Stomach (tissue), 9 donors: ENCODE results near the gene EIF3K. TPM values are rescaled to one million over a fixed set of nuclear protein-coding genes. Genes with fewer than 3 reads are reported as not detected.
A peak's percentile ranks its signal among the peaks of the same experiment; 100 is the strongest.

ENCODE experiments used
- DNase-seq, 2 donors: peaks; one replicate each; pipeline versions ENCODE4 v3.0.0 to v3.0.0-alpha.2; 2013 to 2019
- H3K27ac ChIP-seq, 5 donors: fragments of 200-600 bp in 4 of 5; sonication (generic) in 4 of 5; one replicate each; pipeline ENCODE4 v1.5.1; 2013 to 2019; ENCODE audit warnings: mild to moderate bottlenecking in 1 of 5, moderate library complexity in 1 of 5
- H3K27me3 ChIP-seq, 3 donors: fragments of 200-600 bp; sonication (generic); one replicate each; pipeline ENCODE4 v1.5.1; 2017 to 2019; ENCODE audit warnings: mixed run types in 1 of 3
- H3K36me3 ChIP-seq, 4 donors: fragments of 200-600 bp; sonication (generic); 1 replicate in 3 of 4; 2 replicates in 1 of 4; pipeline ENCODE4 v1.5.1; 2016 to 2019
- H3K4me1 ChIP-seq, 4 donors: fragments of 200-600 bp; sonication (generic); one replicate each; pipeline ENCODE4 v1.5.1; 2016 to 2019
- H3K4me3 ChIP-seq, 4 donors: fragments of 200-600 bp; sonication (generic) in 3 of 4; one replicate each; pipeline ENCODE4 v1.5.1; 2016 to 2019; ENCODE audit warnings: mild to moderate bottlenecking in 1 of 4
- H3K9me3 ChIP-seq, 4 donors: fragments of 200-600 bp; sonication (generic); one replicate each; pipeline ENCODE4 v1.5.1; 2016 to 2019
- EP300 ChIP-seq: sonication (generic); formaldehyde crosslinking; IDR thresholded peaks from one replicate; pipeline ENCODE4 v1.6.1; 2017; ENCODE audit warnings: antibody characterized with exemption
- POLR2A ChIP-seq, 4 donors: fragments of 450-650 bp; IDR thresholded peaks; one replicate each; pipeline ENCODE4 v1.6.1; 2016; ENCODE audit warnings: antibody characterized with exemption in 4 of 4, control low read depth in 2 of 4, mild to moderate bottlenecking in 1 of 4, moderate library complexity in 1 of 4
- POLR2AphosphoS5 ChIP-seq, 3 donors: sonication (generic); formaldehyde crosslinking; IDR thresholded peaks; one replicate each; pipeline ENCODE4 v1.6.1; 2016; ENCODE audit warnings: antibody characterized with exemption in 3 of 3
- WGBS, 5 donors: extraction: QIAGEN DNeasy Blood & Tissue Kit in 3 of 5; methylation state at CpG; one replicate each; pipeline versions ENCODE4 v1.1.5 to v1.1.7; 2013 to 2018; 5-methylcytosine and 5-hydroxymethylcytosine counted together
- intact Hi-C: fragments of 100-400 bp; cut with DNase I; formaldehyde crosslinking; loops from one replicate; pipeline ENCODE4 v1.15.1; 2023; ENCODE audit warnings: low total_unique reads
- polyA plus RNA-seq, 3 donors: library from polyadenylated mRNA; stranded (reverse); fragments of 200-250 nt; gene quantifications; one replicate each; pipeline ENCODE4 v1.2.3, GENCODE V29; 2013
- total RNA-seq, 5 donors: library from RNA; depleted of rRNA; stranded (reverse); fragments of >200 nt; gene quantifications; one replicate each; pipeline versions ENCODE4 v1.1.0 to v1.2.3, GENCODE V29; 2014 to 2016
- TF ChIP-seq, protein P1 (sequence below), 7 experiments: fragments of 450-650 bp in 4 of 7; fragments of 200-600 bp in 3 of 7; sonication (generic) in 3 of 7; IDR thresholded peaks; one replicate each; pipeline ENCODE4 v1.5.1; 2016 to 2019; ENCODE audit warnings: antibody characterized with exemption in 7 of 7, control low read depth in 2 of 7, mild to moderate bottlenecking in 1 of 7
- donor health status: healthy with polysubstance abuse.
- donor health status: Bipolar disorder and iron deficiency.
- donor health status: healthy.

Gene EIF3K
- total and polyA plus RNA-seq, 8 donors: 203 to 889 (median 348) TPM

DNA sequence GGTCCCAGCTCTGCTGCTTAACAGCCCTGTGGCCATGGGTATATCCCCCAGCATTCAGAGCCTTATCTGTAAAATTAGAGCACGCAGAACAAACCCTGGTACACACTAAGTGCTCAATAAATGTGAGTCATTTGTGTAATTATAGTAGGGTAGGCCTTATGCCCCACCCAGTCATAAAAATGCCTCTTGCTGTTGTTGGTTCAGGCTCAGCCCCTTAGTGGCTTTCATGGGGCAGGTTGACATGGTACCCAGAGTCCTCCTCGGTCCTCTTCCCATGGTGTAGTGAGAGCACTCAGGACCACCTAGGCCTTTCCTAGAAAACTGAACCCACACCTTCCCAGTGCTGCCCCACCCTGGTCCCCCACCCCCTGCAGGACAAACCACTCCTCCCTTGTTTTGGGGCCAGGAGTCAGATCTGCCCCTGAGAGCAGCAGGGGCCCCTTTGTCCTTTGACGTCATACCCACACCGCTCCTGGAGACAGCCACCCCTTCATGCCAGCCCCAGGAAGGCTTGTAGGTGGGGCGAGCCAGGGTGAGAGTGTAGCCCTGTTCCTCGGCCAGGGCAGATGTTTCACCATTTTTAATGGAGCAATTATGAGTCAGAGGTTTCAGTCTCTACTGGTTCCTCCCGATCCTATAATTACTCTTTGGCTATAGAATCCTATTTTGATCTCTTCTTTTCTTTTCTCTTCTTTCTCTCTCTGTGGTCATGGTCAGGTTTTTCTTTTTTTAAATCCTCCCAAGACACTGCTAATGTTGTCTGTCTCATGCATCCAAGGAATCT, 65.3 kb downstream of the EIF3K start:
- Histone ChIP-seq H3K4me3 (no peak overlapping the region), H3K36me3 (peaks cover 0 to 4% (median 1%) of the 10 kb centered on the region in 4 donors), H3K9me3 (no peaks in the 10 kb centered on the region), H3K27me3 (no peaks in the 10 kb centered on the region), H3K27ac (peak overlapping the region; percentile 87 to 96 (median 92)), H3K4me1 (peaks cover 72 to 98% (median 85%) of the 10 kb centered on the region in 4 donors)
- intact Hi-C loops: no loop called here
- peak in 2 of 3 donors; percentile 46 to 66 for TF ChIP-seq POLR2AphosphoS5 (IDR thresholded peaks at IDR 0.05)
- TF ChIP-seq, protein P1, sequence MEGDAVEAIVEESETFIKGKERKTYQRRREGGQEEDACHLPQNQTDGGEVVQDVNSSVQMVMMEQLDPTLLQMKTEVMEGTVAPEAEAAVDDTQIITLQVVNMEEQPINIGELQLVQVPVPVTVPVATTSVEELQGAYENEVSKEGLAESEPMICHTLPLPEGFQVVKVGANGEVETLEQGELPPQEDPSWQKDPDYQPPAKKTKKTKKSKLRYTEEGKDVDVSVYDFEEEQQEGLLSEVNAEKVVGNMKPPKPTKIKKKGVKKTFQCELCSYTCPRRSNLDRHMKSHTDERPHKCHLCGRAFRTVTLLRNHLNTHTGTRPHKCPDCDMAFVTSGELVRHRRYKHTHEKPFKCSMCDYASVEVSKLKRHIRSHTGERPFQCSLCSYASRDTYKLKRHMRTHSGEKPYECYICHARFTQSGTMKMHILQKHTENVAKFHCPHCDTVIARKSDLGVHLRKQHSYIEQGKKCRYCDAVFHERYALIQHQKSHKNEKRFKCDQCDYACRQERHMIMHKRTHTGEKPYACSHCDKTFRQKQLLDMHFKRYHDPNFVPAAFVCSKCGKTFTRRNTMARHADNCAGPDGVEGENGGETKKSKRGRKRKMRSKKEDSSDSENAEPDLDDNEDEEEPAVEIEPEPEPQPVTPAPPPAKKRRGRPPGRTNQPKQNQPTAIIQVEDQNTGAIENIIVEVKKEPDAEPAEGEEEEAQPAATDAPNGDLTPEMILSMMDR (IDR thresholded peaks at IDR 0.05): no peak
- DNase-seq: peak; percentile 64 to 92
- 19 to 34% (median 28%) methylated on average over 7 of the region's 7 CpGs for WGBS, 5 donors

DNA sequence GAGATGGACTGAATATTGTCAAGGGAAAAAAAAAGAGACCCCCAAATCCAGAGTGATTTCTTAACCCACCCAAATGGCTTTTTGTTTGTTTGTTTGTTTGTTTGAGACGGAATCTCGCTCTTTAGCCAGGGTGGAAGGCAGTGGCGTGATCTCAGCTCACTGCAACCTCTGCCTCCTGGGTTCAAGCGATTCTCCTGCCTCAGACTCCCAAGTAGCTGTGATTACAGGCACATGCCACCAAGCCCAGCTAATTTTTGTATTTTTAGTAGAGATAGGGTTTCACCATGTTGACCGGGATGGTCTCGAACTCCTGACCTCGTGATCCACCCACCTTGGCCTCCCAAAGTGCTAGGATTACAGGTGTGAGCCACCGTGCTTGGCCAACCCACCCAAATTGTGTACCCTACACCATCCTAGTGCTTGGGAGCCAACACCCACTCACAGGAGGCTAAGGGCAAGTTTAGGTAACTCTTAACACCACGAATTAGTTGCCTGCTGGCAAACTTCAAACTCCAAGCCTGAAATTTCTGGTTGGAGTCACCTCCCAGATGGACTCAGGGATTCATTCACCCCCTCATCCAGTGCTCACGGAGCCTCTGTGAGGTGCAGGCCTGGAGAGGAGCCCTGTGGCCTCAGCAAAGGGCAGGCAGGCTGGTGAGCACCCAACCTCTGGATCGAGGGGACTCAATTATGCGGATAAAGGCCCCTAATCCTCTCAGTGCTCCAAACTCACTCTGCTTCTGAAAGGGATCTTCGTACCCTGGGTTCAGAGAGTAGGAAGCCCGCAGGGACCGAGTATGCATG, 66.1 kb downstream of the EIF3K start:
- no peak for DNase-seq
- Histone ChIP-seq H3K36me3 (peaks cover 0 to 4% (median under 1%) of the 10 kb centered on the region in 4 donors), H3K9me3 (no peaks in the 10 kb centered on the region), H3K27ac (peak overlapping the region; percentile 64 to 96 (median 92)), H3K4me1 (peaks cover 67 to 98% (median 82%) of the 10 kb centered on the region in 4 donors), H3K27me3 (no peaks in the 10 kb centered on the region), H3K4me3 (no peak overlapping the region)
- intact Hi-C loops: no loop called here
- WGBS, 5 donors: 78 to 85% (median 82%) methylated on average over 15 of the region's 15 CpGs
- TF ChIP-seq POLR2A (IDR thresholded peaks at IDR 0.05) (no peak), POLR2AphosphoS5 (IDR thresholded peaks at IDR 0.05) (no peak), EP300 (no peak)
- TF ChIP-seq, protein P1 (IDR thresholded peaks at IDR 0.05): no peak

DNA sequence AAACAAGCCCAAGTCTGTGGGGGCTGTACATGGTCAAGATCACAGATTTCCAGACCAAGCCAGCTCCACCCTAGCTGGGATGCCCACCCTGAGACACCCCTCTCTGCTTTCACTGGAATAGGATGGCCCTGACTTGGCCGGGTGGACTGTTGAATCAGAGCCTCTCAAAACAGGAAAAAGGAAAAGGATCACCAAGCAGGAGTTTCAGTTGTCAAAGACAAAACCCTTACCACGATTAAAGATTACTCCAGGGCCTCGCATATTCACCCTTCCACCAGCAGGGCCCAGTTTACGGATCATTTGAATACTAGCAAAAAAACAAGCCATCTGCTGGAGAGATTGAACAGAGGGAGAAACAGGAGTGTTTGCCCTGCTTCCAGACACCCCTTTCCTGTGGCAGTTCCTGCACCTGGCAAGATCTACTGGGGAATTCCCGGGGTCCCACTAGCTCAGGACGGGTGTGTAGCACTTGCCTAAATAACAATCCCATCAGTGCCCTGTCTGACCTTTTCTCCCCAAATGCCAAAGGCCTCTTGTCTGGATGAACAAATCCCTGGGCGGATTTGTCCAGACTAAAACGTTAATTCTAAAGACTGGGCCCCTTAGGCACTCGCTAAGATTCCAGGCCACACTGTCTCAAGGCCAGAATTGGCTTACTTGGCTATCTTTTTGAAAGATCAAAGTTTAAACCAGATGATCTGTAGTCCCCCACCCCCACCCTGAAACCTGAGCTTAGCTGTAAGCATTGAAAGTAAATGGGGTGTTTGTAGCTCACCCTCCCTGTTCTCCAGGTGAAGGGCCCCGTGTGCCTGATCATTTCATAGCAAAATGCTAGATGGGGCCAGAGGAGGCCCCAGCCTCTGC, 66.9 kb downstream of the EIF3K start:
- 12 to 21% (median 16%) methylated on average over 10 of the region's 10 CpGs for WGBS, 5 donors
- H3K9me3 ChIP-seq: no peaks in the 10 kb centered on the region
- H3K27ac ChIP-seq: peak overlapping the region; percentile 64 to 96 (median 92)
- intact Hi-C loops: no loop called here
- TF ChIP-seq POLR2AphosphoS5 (IDR thresholded peaks at IDR 0.05) (no peak), POLR2A (IDR thresholded peaks at IDR 0.05) (no peak)
- TF ChIP-seq, protein P1 (IDR thresholded peaks at IDR 0.05): peak in 5 of 7 experiments; percentile 19 to 46 (median 39)
- no peaks in the 10 kb centered on the region for H3K27me3 ChIP-seq
- H3K4me1 ChIP-seq: peaks cover 62 to 98% (median 80%) of the 10 kb centered on the region in 4 donors
- H3K36me3 ChIP-seq: peaks cover 0 to 11% (median 4%) of the 10 kb centered on the region in 4 donors
- peak in 1 of 2 donors; percentile 78 for DNase-seq
- no peak overlapping the region for H3K4me3 ChIP-seq

DNA sequence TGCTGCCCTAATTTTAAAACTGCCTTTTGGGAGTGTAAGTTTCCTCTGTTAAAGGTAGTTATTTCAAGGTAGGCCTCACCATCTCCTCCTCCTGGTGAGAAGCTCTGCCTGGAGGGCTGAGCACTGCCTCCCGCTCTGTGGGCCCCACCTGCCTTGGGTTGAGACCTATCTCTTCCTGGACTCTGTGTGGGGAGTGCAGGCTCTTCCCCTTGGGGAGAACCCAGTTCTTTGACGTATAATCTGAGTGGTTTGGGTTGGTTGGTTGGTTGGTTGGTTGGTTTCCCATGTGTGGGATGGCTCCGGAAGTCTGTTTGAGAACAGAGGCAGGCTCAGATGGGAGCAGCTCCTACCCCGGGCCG, 67.5 kb downstream of the EIF3K start:
- Histone ChIP-seq H3K27ac (peak overlapping the region; percentile 64 to 96 (median 92)), H3K36me3 (peaks cover 0 to 11% (median 4%) of the 10 kb centered on the region in 4 donors), H3K9me3 (no peaks in the 10 kb centered on the region), H3K27me3 (no peaks in the 10 kb centered on the region), H3K4me3 (no peak overlapping the region), H3K4me1 (peaks cover 65 to 98% (median 81%) of the 10 kb centered on the region in 4 donors)
- 64 to 79% (median 75%) methylated on average over 4 to 5 of the region's 5 CpGs for WGBS, 5 donors
- DNase-seq: no peak
- no peak for TF ChIP-seq POLR2A (IDR thresholded peaks at IDR 0.05)
- TF ChIP-seq POLR2AphosphoS5 (IDR thresholded peaks at IDR 0.05): no peak
- TF ChIP-seq, protein P1 (IDR thresholded peaks at IDR 0.05): no peak
- no peak for TF ChIP-seq EP300
- intact Hi-C loops: no loop called here
